GM12873 (cell line): ENCODE data around the gene SOX18.

ENCODE experiments used
- CTCF ChIP-seq: IDR thresholded peaks from 2 replicates; pipeline ENCODE4 v1.5.1; 2012; ENCODE audit warnings: low read depth, mild to moderate bottlenecking, moderate library complexity, low read length, control low read depth; ENCODE audit not compliant: insufficient read depth; ENCODE audit errors: missing control alignments

Gene SOX18

GRCh38 chr20:64040231-64041039, 9.0 kb downstream of the SOX18 start:
- TF ChIP-seq CTCF, result no peak

GRCh38 chr20:64039293-64040160, 9.9 kb downstream of the SOX18 start:
- no peak for TF ChIP-seq CTCF

DNA sequence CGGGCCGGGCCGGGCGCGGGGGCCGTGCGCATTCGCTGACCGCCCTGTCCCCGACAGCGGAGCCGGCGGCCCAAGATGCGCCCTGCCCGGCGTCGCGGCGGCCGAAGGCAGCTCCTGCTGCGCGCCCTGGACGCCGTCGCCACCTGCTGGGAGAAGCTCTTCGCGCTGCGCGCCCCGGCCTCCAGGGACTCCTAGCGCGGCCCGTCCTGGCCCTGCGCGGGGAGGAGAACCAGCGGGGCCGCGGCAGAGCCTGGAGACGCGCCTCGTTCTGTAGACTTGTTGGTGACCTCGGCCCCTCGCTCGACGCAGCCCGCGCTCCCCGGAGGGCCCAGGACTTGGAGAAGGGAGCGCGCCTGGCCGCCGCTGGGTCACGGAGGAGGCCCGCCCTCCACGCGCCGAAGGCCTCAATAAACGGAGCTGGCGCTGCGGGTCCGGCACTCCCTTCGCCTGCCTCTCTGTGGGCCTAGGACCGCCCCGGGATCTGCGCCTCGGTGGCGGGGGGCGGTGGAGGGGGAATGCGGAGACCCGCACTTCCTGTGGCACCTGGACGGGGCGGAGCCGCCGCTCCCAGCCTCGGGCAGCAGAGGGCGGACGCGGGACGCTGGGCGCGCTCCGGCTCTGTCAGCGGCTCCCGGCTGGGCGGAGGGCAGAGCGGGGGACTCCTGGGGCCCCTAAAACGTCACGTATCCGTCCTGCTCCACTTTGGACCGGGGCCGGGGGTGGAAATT, 10.7 kb downstream of the SOX18 start:
- TF ChIP-seq CTCF, result peak; percentile 74

GRCh38 chr20:64038224-64038564, 11.2 kb downstream of the SOX18 start:
- TF ChIP-seq CTCF, result no peak

DNA sequence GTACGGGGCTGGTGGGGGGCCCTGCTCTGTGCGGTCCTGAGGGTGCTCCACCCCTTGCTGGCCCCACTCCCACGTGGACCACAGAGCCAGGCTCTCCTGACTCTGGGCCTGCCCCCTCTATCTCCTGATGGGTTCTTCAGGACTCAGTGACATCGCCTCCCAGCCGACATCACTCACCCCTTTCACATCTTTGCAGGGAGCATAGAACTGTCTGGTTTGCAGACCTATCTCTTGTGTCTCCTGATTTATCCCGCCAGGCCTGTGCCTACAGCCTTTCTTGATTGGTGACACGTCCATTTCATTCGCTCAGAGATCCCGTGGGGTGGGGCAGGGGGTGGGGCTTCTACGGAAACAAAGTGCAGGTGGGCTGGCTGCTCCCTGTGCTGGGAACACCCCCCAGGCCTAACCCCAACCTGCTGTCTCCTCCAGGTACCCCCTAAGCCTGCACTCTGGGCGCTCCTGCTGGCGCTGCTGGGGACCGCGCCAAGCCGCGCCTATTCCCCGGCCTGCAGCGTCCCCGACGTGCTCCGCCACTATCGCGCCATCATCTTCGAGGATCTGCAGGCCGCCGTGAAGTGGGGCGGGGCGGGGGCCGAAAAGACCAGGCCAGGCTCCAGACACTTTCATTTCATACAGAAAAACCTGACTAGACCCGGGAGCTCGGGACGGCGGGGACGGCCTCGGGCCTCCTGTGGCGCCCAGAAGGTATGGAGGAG, 11.8 kb downstream of the SOX18 start:
- TF ChIP-seq CTCF, result no peak

GRCh38 chr20:64037199-64037497, 12.3 kb downstream of the SOX18 start:
- no peak for TF ChIP-seq CTCF
